GM21529 (cell line): ENCODE measurements around the gene RNF225.
"Not testable (repeated sequence)": the region's sequence is repeated elsewhere in the genome, so short reads cannot be mapped to it uniquely, and the experiment has no call there.

Experiments used
- ATAC-seq: cut with Tn5 transposase; IDR thresholded peaks from one replicate; pipeline ENCODE4 v1.9.1; 2021; ENCODE audit not compliant: unreplicated experiment

RNF225 gene

GRCh38 chr19:58361900-58362271, 33.6 kb upstream of the RNF225 start:
- peak; percentile 19 for ATAC-seq

- peak; percentile 80 for ATAC-seq
Measured at GRCh38 chr19:58362272-58362994, 33.0 kb upstream of the RNF225 start, which contains the start of gene ZNF497. ZNF497 (minus strand) TSS chr19:58362751; CDS start chr19:58357635, 5,116 bp downstream.

- ATAC-seq, result no peak
Measured at GRCh38 chr19:58364146-58364545, 31.3 kb upstream of the RNF225 start.

GRCh38 chr19:58366585-58367430, 28.6 kb upstream of the RNF225 start:
- ATAC-seq, result no peak

GRCh38 chr19:58367698-58368454, 27.6 kb upstream of the RNF225 start:
- ATAC-seq, result no peak

GRCh38 chr19:58368561-58369360, 26.7 kb upstream of the RNF225 start:
- ATAC-seq, result no peak

- ATAC-seq, result no peak
Measured at GRCh38 chr19:58372311-58373133, 22.9 kb upstream of the RNF225 start.

GRCh38 chr19:58374200-58374599, 21.3 kb upstream of the RNF225 start:
- ATAC-seq, result no peak

- not testable (repeated sequence) for ATAC-seq
Measured at GRCh38 chr19:58376724-58377123, 18.7 kb upstream of the RNF225 start.

GRCh38 chr19:58379246-58379645, 16.2 kb upstream of the RNF225 start:
- ATAC-seq, result no peak

- no peak for ATAC-seq
Measured at GRCh38 chr19:58380037-58380661, 15.3 kb upstream of the RNF225 start.

- ATAC-seq, result peak; percentile 74
Measured at GRCh38 chr19:58380662-58381459, 14.6 kb upstream of the RNF225 start, which contains the start of gene ZNF837. ZNF837 (minus strand) TSS chr19:58381030; CDS start chr19:58369332, 11,698 bp downstream.

- no peak for ATAC-seq
Measured at GRCh38 chr19:58381460-58382212, 13.8 kb upstream of the RNF225 start.

GRCh38 chr19:58382997-58383603, 12.4 kb upstream of the RNF225 start:
- no peak for ATAC-seq

- no peak for ATAC-seq
Measured at GRCh38 chr19:58385313-58385890, 10.1 kb upstream of the RNF225 start.

- peak; percentile 3 for ATAC-seq
Measured at GRCh38 chr19:58385891-58386575, 9.4 kb upstream of the RNF225 start.
